ENCODE data around the gene USP22. TPM values are rescaled to one million over a fixed set of nuclear protein-coding genes. Genes with fewer than 3 reads are reported as not detected.

Gene USP22
- total RNA-seq, 1 experiment from 2014 or later = 150 TPM

DNA sequence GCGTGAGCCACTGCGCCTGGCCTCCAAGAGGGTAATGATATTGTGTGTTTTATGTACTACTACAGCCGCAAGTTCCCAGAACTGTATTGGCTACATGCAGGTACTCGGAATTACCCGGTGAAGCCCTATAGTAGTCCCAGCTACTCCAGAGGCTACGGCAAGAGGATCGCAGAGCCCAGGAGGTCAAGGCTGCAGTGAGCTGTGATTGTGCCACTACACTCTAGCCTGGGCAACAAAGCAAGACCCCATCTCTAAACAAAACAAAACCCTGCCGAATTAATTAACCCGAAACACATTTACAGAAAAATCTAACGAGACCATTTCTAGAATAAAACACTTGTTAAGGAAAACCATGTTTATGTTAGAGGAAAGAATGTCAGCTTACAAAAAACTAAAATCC is 2.2 kb upstream of the USP22 start:
- BruUV-seq (replicated peaks) = no TSS peak
- CTCF ChIA-PET = no interaction called here
- H3K4me3 Mint-ChIP-seq (ENCODE audit: low read depth, unreplicated experiment) = no peak overlapping the region

DNA sequence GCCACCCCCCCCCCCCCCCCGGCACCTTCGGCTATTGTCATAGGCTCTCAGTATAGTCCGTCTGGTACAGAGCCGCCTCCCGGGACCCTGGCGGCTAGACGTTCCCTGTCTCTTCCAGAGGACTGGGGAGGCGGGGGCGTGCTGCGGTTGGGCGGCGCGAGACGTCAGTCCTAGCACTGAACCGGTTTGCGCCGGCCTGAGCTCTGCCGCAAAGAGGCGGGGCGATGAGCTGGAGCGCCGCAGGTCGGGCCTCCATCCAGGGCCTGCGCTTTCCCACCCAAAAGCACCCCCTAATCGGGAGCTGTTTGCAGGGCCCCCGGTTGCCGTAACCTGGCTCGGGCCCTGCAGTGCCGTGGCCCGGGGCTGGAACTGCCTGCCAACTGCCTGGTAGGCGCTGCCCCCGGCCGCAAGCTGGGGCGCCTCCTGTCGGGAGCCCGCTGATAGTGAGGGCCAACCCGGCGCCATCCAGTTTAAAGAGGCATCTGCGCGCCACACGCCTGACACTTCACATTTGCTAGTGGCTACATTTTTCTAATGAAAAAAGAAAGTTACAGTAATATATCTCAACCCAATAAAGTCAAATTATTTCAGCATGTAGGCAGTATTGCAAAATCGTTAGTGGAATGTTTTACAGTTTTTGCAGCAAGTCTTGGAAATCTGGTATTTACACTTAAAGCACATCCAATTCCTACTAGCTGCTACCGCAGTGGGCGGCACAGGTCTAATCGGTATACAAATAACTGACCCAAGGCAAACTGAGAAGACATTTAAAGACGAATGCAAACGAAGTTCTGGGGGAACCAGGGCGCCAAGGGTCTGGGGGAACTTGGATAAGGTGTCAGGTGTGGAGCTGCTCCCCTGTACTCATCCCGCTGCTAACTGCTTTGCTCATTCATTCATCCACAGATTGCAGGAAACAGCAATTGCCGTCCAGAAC is 753 bp upstream of the USP22 start:
- Mint-ChIP-seq H3K4me3 (ENCODE audit: low read depth, unreplicated experiment) (peak overlapping the region; percentile 86), H3K4me1 (ENCODE audit: low read depth, unreplicated experiment) (peaks cover 10% of the 10 kb centered on the region), H3K27me3 (ENCODE audit: unreplicated experiment) (no peaks in the 10 kb centered on the region), H3K9me3 (ENCODE audit: low read depth, unreplicated experiment) (no peaks in the 10 kb centered on the region), H3K36me3 (ENCODE audit: insufficient read depth, unreplicated experiment) (peaks cover 39% of the 10 kb centered on the region), H3K27ac (ENCODE audit: unreplicated experiment) (peak overlapping the region; percentile 50)
- peak; percentile 93 for DNase-seq
- TF ChIP-seq, protein P1, sequence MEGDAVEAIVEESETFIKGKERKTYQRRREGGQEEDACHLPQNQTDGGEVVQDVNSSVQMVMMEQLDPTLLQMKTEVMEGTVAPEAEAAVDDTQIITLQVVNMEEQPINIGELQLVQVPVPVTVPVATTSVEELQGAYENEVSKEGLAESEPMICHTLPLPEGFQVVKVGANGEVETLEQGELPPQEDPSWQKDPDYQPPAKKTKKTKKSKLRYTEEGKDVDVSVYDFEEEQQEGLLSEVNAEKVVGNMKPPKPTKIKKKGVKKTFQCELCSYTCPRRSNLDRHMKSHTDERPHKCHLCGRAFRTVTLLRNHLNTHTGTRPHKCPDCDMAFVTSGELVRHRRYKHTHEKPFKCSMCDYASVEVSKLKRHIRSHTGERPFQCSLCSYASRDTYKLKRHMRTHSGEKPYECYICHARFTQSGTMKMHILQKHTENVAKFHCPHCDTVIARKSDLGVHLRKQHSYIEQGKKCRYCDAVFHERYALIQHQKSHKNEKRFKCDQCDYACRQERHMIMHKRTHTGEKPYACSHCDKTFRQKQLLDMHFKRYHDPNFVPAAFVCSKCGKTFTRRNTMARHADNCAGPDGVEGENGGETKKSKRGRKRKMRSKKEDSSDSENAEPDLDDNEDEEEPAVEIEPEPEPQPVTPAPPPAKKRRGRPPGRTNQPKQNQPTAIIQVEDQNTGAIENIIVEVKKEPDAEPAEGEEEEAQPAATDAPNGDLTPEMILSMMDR (IDR thresholded peaks at IDR 0.05; ENCODE audit: unreplicated experiment) = peak; percentile 60
- TSS peak; percentile 70 for BruUV-seq (replicated peaks)
- CTCF ChIA-PET = interaction anchor here (0.7 to 1.8 kb wide), 3 partner anchors 11 to 413 kb away, joined by 4 to 14 read pairs (median 5); no protein-coding TSS in a partner anchor
- intact Hi-C loops (cut with micrococcal nuclease; ENCODE audit: unreplicated experiment) = loop anchor here (5.0 to 10.0 kb wide), 2 partner anchors 54 to 171 kb away; partner anchors contain the start of gene TMEM11

More for the DNA sequence above, 2.2 kb upstream of the USP22 start:
- Mint-ChIP-seq H3K36me3 (ENCODE audit: insufficient read depth, unreplicated experiment) (peaks cover 35% of the 10 kb centered on the region), H3K27ac (ENCODE audit: unreplicated experiment) (no peak overlapping the region), H3K27me3 (ENCODE audit: unreplicated experiment) (no peaks in the 10 kb centered on the region), H3K9me3 (ENCODE audit: low read depth, unreplicated experiment) (no peaks in the 10 kb centered on the region), H3K4me1 (ENCODE audit: low read depth, unreplicated experiment) (peaks cover 10% of the 10 kb centered on the region)
- intact Hi-C loops (cut with micrococcal nuclease; ENCODE audit: unreplicated experiment) = loop anchor here (5.0 to 10.0 kb wide), 2 partner anchors 52 to 170 kb away; partner anchors contain the start of gene TMEM11
- TF ChIP-seq, protein P1 (IDR thresholded peaks at IDR 0.05; ENCODE audit: unreplicated experiment) = no peak
- DNase-seq = no peak

DNA sequence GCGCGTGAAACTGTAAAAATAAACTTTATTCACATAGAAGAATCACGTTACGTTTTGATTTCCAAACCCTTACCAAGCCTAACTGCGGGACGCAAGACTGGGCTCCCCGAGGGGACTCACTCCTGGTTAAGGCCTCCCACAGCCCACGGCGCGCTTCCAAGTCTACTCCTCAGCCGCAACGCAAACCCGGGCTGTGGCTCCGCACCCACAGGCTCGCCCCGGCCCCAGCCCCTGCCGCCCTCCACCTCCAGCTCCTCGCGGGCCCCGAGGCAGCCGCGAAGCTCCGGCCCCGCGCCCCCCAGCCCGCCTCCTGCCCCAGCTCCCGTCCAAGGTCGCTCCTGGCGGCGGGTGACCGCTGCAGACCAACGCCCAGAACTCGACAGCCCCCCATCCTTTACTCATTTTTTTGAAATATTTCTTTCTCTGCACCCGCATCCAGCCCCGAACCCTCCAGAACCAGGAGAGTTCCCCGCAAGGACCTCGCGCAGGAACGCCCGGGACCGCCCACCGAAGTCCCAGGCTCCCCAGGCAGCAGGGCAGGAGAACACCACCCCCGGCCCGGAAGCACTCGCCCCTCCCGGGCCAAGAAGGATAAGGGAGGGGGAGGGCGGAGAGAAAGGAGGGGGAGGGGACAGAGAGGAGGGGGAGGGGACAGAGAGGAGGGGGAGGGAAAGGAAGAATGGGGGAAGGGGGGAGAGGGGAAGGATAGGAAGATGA is 912 bp downstream of the USP22 start:
- BruUV-seq (replicated peaks) = no TSS peak
- intact Hi-C loops (cut with micrococcal nuclease; ENCODE audit: unreplicated experiment) = loop anchor here (5.0 to 10.0 kb wide), 2 partner anchors 55 to 173 kb away; partner anchors contain the start of gene TMEM11
- peak; percentile 72 for DNase-seq
- Mint-ChIP-seq H3K27ac (ENCODE audit: unreplicated experiment) (peak overlapping the region; percentile 82), H3K36me3 (ENCODE audit: insufficient read depth, unreplicated experiment) (peaks cover 46% of the 10 kb centered on the region), H3K27me3 (ENCODE audit: unreplicated experiment) (no peaks in the 10 kb centered on the region), H3K4me3 (ENCODE audit: low read depth, unreplicated experiment) (peak overlapping the region; percentile 86), H3K9me3 (ENCODE audit: low read depth, unreplicated experiment) (no peaks in the 10 kb centered on the region), H3K4me1 (ENCODE audit: low read depth, unreplicated experiment) (peaks cover 20% of the 10 kb centered on the region)
- TF ChIP-seq, protein P1 (IDR thresholded peaks at IDR 0.05; ENCODE audit: unreplicated experiment) = no peak
- CTCF ChIA-PET = interaction anchor here (1.8 kb wide), 1 partner anchor 58 kb away, joined by 14 read pairs; no protein-coding TSS in a partner anchor

Measured in Calu3 (cell line).